Measurements from ENCODE around the gene RHOB. TPM values are rescaled to one million over a fixed set of nuclear protein-coding genes. Genes with fewer than 3 reads are reported as not detected.

The RHOB gene
- polyA plus RNA-seq, 1 of the 3 experiments (the other 2 are of a cell fraction): 50.3 TPM

GRCh38 chr2:20397811-20398447, 48.9 kb upstream of the RHOB start:
- Histone ChIP-seq H3K79me2 (ENCODE audit: insufficient read depth) (no peaks in the 10 kb centered on the region), H4K20me1 (ENCODE audit: insufficient read depth) (no peaks in the 10 kb centered on the region), H3K27ac (ENCODE audit: low read depth in 2 of 2, low read length in 1 of 2) (no peak overlapping the region), H2AFZ (ENCODE audit: low read depth) (no peak overlapping the region), H3K9me2 (no peaks in the 10 kb centered on the region), H3K9ac (no peak overlapping the region), H3K27me3 (ENCODE audit: insufficient read depth) (no peaks in the 10 kb centered on the region), H3K9me3 (no peaks in the 10 kb centered on the region), H3K36me3 (replicated peaks in 1 of 2; ENCODE audit: control insufficient read depth in 1 of 2, insufficient read depth in 2 of 2, low read length in 1 of 2) (no peaks in the 10 kb centered on the region), H3F3A (replicated peaks; ENCODE audit: insufficient read depth) (no peaks in the 10 kb centered on the region), H3K4me3 (ENCODE audit: low read depth in 2 of 2, low read length in 1 of 2) (no peak overlapping the region), H3K4me1 (ENCODE audit: control insufficient read depth in 1 of 2, insufficient read depth in 2 of 2, low read depth in 1 of 2, low read length in 1 of 2) (no peaks in the 10 kb centered on the region; a peak in 1 of 4 replicates), H3K4me2 (no peak overlapping the region)
- 65% methylated on average over 5 of the region's 5 CpGs for WGBS (ENCODE audit: low lambda C conversion rate)
- no peak for TF ChIP-seq RXRA (IDR thresholded peaks at IDR 0.05; ENCODE audit: borderline replicate concordance, low read depth)
- ChIA-PET CTCF (interaction anchor here (0.6 to 4.4 kb wide), 9 partner anchors 13 to 606 kb away, joined by 3 to 24 read pairs (median 4); partner anchors contain the start of gene HS1BP3), POLR2A (no interaction called here)
- no peak for DNase-seq

- H3F3A ChIP-seq (replicated peaks; ENCODE audit: insufficient read depth): no peaks in the 10 kb centered on the region
- no peaks in the 10 kb centered on the region for H3K9me3 ChIP-seq
- no peaks in the 10 kb centered on the region; a peak in 1 of 4 replicates for H3K4me1 ChIP-seq (ENCODE audit: control insufficient read depth in 1 of 2, insufficient read depth in 2 of 2, low read depth in 1 of 2, low read length in 1 of 2)
- no peak overlapping the region for H2AFZ ChIP-seq (ENCODE audit: low read depth)
- peak overlapping the region; percentile 31; the same call in 1 of the 2 replicates for H3K4me2 ChIP-seq
- H3K27ac ChIP-seq (ENCODE audit: low read depth in 2 of 2, low read length in 1 of 2): no peak overlapping the region
- 64% methylated on average over 7 of the region's 7 CpGs for WGBS (ENCODE audit: low lambda C conversion rate)
- H3K4me3 ChIP-seq (ENCODE audit: low read depth in 2 of 2, low read length in 1 of 2): no peak overlapping the region
- no peaks in the 10 kb centered on the region for H3K27me3 ChIP-seq (ENCODE audit: insufficient read depth)
- no peaks in the 10 kb centered on the region for H3K36me3 ChIP-seq (replicated peaks in 1 of 2; ENCODE audit: control insufficient read depth in 1 of 2, insufficient read depth in 2 of 2, low read length in 1 of 2)
- H3K9me2 ChIP-seq: no peaks in the 10 kb centered on the region
- H3K9ac ChIP-seq: no peak overlapping the region
- H4K20me1 ChIP-seq (ENCODE audit: insufficient read depth): no peaks in the 10 kb centered on the region
- no peak for DNase-seq
- ChIA-PET POLR2A (no interaction called here), CTCF (interaction anchor here (0.8 to 7.0 kb wide), 5 partner anchors 12 to 51 kb away, joined by 3 to 58 read pairs (median 3); no protein-coding TSS in a partner anchor)
- TF ChIP-seq MEF2A (IDR thresholded peaks at IDR 0.05; ENCODE audit: borderline replicate concordance, low read depth) (peak; percentile 55; the same call in 1 of the 2 replicates), TCF12 (IDR thresholded peaks at IDR 0.05) (no peak)
- H3K79me2 ChIP-seq (ENCODE audit: insufficient read depth): no peaks in the 10 kb centered on the region
Observed at GRCh38 chr2:20398956-20399567, 47.8 kb upstream of the RHOB start.

GRCh38 chr2:20400306-20400705, 46.6 kb upstream of the RHOB start:
- no peaks in the 10 kb centered on the region; the same call in 1 of the 2 replicates for H3K27me3 ChIP-seq (ENCODE audit: insufficient read depth)
- H4K20me1 ChIP-seq (ENCODE audit: insufficient read depth): no peaks in the 10 kb centered on the region
- ChIA-PET CTCF (interaction anchor here (0.8 to 7.0 kb wide), 7 partner anchors 11 to 250 kb away, joined by 3 to 58 read pairs (median 3); partner anchors contain the start of gene HS1BP3), POLR2A (no interaction called here)
- no peak overlapping the region for H2AFZ ChIP-seq (ENCODE audit: low read depth)
- no peaks in the 10 kb centered on the region for H3F3A ChIP-seq (replicated peaks; ENCODE audit: insufficient read depth)
- WGBS (ENCODE audit: low lambda C conversion rate): 93% methylated on average over 1 of the region's 1 CpG
- H3K27ac ChIP-seq (ENCODE audit: low read depth in 2 of 2, low read length in 1 of 2): no peak overlapping the region
- H3K79me2 ChIP-seq (ENCODE audit: insufficient read depth): no peaks in the 10 kb centered on the region
- no peak overlapping the region for H3K4me3 ChIP-seq (ENCODE audit: low read depth in 2 of 2, low read length in 1 of 2)
- H3K4me2 ChIP-seq: no peak overlapping the region
- no peaks in the 10 kb centered on the region; a peak in 1 of 4 replicates for H3K4me1 ChIP-seq (ENCODE audit: control insufficient read depth in 1 of 2, insufficient read depth in 2 of 2, low read depth in 1 of 2, low read length in 1 of 2)
- H3K9me2 ChIP-seq: no peaks in the 10 kb centered on the region
- DNase-seq: no peak
- no peak overlapping the region for H3K9ac ChIP-seq
- H3K9me3 ChIP-seq: no peaks in the 10 kb centered on the region
- no peaks in the 10 kb centered on the region for H3K36me3 ChIP-seq (replicated peaks in 1 of 2; ENCODE audit: control insufficient read depth in 1 of 2, insufficient read depth in 2 of 2, low read length in 1 of 2)
- TF ChIP-seq NFIC (IDR thresholded peaks at IDR 0.05; ENCODE audit: borderline replicate concordance) (no peak), RXRA (IDR thresholded peaks at IDR 0.05; ENCODE audit: borderline replicate concordance, low read depth) (no peak), PBX3 (IDR thresholded peaks at IDR 0.05) (no peak), USF2 (IDR thresholded peaks at IDR 0.05; ENCODE audit: borderline replicate concordance, low read depth, low read length) (no peak), RCOR1 (IDR thresholded peaks at IDR 0.05; ENCODE audit: low read length) (no peak), MAX (IDR thresholded peaks at IDR 0.05; ENCODE audit: low read depth) (no peak), FOXJ3 (CRISPR knock-in tag; IDR thresholded peaks at IDR 0.05) (no peak), ELF1 (IDR thresholded peaks at IDR 0.05) (no peak), RAD21 (IDR thresholded peaks at IDR 0.05; ENCODE audit: low read length) (no peak), EP300 (IDR thresholded peaks at IDR 0.05; ENCODE audit: borderline replicate concordance in 1 of 2, low read depth in 1 of 2, low read length in 1 of 2) (no peak), IRF3 (IDR thresholded peaks at IDR 0.05; ENCODE audit: low read depth, low read length) (no peak), TEAD4 (IDR thresholded peaks at IDR 0.05; ENCODE audit: borderline replicate concordance, insufficient read depth) (no peak), TAF1 (IDR thresholded peaks at IDR 0.05; ENCODE audit: borderline replicate concordance, low read depth, low read length) (no peak), CHD2 (IDR thresholded peaks at IDR 0.05; ENCODE audit: low read length, partially characterized antibody) (no peak), MEF2A (IDR thresholded peaks at IDR 0.05; ENCODE audit: borderline replicate concordance, low read depth) (no peak), RFX5 (IDR thresholded peaks at IDR 0.05; ENCODE audit: low read length) (no peak), FOSL2 (IDR thresholded peaks at IDR 0.05; ENCODE audit: borderline replicate concordance, low read depth) (no peak)

All from SK-N-SH (cell line).